ENCODE measurements around the gene SLC25A24.

SLC25A24 gene

GRCh38 chr1:108106775-108107174 is 93.4 kb downstream of the SLC25A24 start:
- TF ChIP-seq OSR1 (CRISPR knock-in tag; IDR thresholded peaks at IDR 0.05), result no peak
- no peak for TF ChIP-seq ZC3H10 (CRISPR knock-in tag; IDR thresholded peaks at IDR 0.05)
- no peak for TF ChIP-seq CREB5 (CRISPR knock-in tag; IDR thresholded peaks at IDR 0.05; ENCODE audit: low read depth)
- no peak for TF ChIP-seq POU6F1 (CRISPR knock-in tag; IDR thresholded peaks at IDR 0.05; ENCODE audit: borderline replicate concordance, low read depth)
- TF ChIP-seq ZNF8 (CRISPR knock-in tag; IDR thresholded peaks at IDR 0.05), result no peak
- TF ChIP-seq ZNF565 (CRISPR knock-in tag; conservative IDR thresholded peaks at IDR 0.05; ENCODE audit: low read depth), result no peak
- TF ChIP-seq TOX (CRISPR knock-in tag; IDR thresholded peaks at IDR 0.05; ENCODE audit: borderline replicate concordance), result no peak
- no peak for TF ChIP-seq ZFP30 (CRISPR knock-in tag; IDR thresholded peaks at IDR 0.05)
- no peak for TF ChIP-seq CSDC2 (CRISPR knock-in tag; IDR thresholded peaks at IDR 0.05)
- ATAC-seq, result no peak

DNA sequence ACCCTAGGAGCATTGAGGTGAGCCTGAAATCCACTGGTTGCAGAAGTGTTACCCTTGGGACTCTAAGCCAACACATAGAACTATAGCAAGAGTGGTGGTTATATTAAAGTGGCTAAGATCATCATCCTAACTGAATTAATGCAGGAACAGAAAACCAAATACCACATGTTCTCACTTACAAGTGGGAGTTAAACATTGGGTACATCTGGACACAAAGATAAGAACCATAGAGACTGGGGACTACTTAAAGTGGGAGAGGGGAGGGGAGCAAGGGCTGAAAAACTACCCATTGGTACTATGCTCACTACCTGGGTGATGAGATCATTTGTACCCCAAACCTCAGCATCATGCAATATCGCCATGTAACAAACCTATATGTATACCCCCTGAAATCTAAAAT is 100.0 kb downstream of the SLC25A24 start:
- no peak for TF ChIP-seq PATZ1 (CRISPR knock-in tag; IDR thresholded peaks at IDR 0.05; ENCODE audit: borderline replicate concordance)
- peak; percentile 66 for TF ChIP-seq TCF4 (CRISPR knock-in tag; IDR thresholded peaks at IDR 0.05; ENCODE audit: borderline replicate concordance)
- TF ChIP-seq ZFP3 (CRISPR knock-in tag; IDR thresholded peaks at IDR 0.05), result no peak
- TF ChIP-seq POU6F1 (CRISPR knock-in tag; IDR thresholded peaks at IDR 0.05; ENCODE audit: borderline replicate concordance, low read depth), result no peak
- TF ChIP-seq RARB (CRISPR knock-in tag; IDR thresholded peaks at IDR 0.05), result no peak
- ATAC-seq, result no peak

DNA sequence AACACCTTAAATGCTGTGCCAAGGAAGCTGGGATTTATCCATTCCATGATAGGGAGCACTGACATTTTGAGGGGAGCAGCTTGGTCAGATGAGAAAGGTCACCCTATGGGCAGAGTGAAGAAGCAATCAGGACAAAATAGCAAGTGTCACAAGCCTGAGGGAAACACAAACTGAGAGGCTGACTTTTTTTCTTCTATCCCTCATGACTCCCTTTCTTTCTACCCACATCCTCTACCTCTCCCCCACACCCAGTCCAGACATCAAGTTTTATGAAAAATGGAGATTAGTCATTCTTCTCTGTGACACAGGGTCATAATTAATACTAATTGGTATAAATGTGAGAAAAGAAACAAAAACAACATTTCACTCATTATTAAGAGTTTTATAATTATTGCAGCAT is 103.1 kb downstream of the SLC25A24 start:
- no peak for ATAC-seq

DNA sequence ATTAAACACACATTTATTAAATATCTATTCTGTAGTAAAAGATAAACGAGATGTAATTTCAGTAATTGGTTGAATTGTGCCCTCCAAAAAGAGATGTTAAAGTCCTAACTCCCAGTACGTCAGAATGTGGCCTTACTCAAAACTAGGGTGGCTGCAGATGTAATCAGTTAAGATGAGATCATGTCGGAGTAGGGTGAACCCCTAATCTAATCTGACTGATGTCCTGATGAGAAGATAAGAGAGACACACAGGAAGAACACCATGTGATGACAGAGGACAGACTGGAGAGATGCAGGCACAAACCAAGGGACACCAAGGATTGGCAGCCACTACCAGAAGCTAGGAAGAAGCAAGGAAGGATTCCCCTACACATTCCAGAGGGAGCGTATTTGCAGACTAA is 104.1 kb downstream of the SLC25A24 start:
- TF ChIP-seq OSR1 (CRISPR knock-in tag; IDR thresholded peaks at IDR 0.05) (no peak), TCF4 (CRISPR knock-in tag; IDR thresholded peaks at IDR 0.05; ENCODE audit: borderline replicate concordance) (peak; percentile 12; the same call in 1 of the 2 replicates)
- ATAC-seq, result no peak

More for the DNA sequence above, 103.1 kb downstream of the SLC25A24 start:
- TF ChIP-seq BACH2 (CRISPR knock-in tag; IDR thresholded peaks at IDR 0.05; ENCODE audit: borderline replicate concordance), result no peak
- no peak for TF ChIP-seq TOX (CRISPR knock-in tag; IDR thresholded peaks at IDR 0.05; ENCODE audit: borderline replicate concordance)

DNA sequence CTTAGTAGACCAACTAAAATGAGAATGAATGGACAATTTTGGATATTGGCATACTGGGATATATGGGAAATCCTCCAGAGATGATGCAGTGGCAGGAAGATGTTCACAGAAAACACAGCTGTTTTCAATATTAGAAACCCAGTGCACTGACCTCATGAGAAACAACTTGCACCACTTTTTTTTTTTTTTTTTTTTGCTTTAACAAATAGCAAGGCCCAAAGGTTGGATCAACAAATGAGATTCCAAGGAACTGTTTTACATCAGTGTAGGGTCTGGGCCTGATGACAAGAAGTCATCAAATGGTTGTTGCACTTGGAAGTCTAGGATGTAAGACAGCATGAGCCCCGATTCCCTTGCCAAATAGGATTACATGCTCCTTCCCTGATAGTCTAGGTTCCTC is 110.7 kb downstream of the SLC25A24 start:
- no peak for ATAC-seq
- TF ChIP-seq ARNTL (CRISPR knock-in tag; IDR thresholded peaks at IDR 0.05; ENCODE audit: borderline replicate concordance, low read depth) (no peak), ZNF565 (CRISPR knock-in tag; conservative IDR thresholded peaks at IDR 0.05; ENCODE audit: low read depth) (no peak), GLIS3 (CRISPR knock-in tag; IDR thresholded peaks at IDR 0.05) (no peak), SNAI2 (CRISPR knock-in tag; IDR thresholded peaks at IDR 0.05) (no peak), BACH2 (CRISPR knock-in tag; IDR thresholded peaks at IDR 0.05; ENCODE audit: borderline replicate concordance) (no peak), ZNF8 (CRISPR knock-in tag; IDR thresholded peaks at IDR 0.05) (no peak), CREB5 (CRISPR knock-in tag; IDR thresholded peaks at IDR 0.05; ENCODE audit: low read depth) (no peak), ESRRG (CRISPR knock-in tag; IDR thresholded peaks at IDR 0.05) (no peak), ZNF70 (CRISPR knock-in tag; IDR thresholded peaks at IDR 0.05) (no peak)
- TF ChIP-seq, protein P1, sequence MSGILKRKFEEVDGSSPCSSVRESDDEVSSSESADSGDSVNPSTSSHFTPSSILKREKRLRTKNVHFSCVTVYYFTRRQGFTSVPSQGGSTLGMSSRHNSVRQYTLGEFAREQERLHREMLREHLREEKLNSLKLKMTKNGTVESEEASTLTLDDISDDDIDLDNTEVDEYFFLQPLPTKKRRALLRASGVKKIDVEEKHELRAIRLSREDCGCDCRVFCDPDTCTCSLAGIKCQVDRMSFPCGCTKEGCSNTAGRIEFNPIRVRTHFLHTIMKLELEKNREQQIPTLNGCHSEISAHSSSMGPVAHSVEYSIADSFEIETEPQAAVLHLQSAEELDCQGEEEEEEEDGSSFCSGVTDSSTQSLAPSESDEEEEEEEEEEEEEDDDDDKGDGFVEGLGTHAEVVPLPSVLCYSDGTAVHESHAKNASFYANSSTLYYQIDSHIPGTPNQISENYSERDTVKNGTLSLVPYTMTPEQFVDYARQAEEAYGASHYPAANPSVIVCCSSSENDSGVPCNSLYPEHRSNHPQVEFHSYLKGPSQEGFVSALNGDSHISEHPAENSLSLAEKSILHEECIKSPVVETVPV (CRISPR knock-in tag; IDR thresholded peaks at IDR 0.05), result no peak
